H1 (cell line): ENCODE measurements around the gene TNFAIP1. TPM values are rescaled to one million over a fixed set of nuclear protein-coding genes. Genes with fewer than 3 reads are reported as not detected.

Experiments
- CTCF ChIA-PET: fragments of 300-600 bp; sonication (Branson Sonifier 250); formaldehyde crosslinking; loops from one replicate; lab custom pipeline; 2021; ENCODE audit not compliant: partially characterized antibody; lab: Charles Lee
- POLR2A ChIA-PET: fragments of 300-600 bp; sonication (Branson Sonifier 250); formaldehyde crosslinking; loops from one replicate; lab custom pipeline; 2021; ENCODE audit warnings: inconsistent platforms; ENCODE audit not compliant: partially characterized antibody; lab: Charles Lee
- DNase-seq, 2 experiments: peaks; one replicate each; pipeline versions ENCODE4 v3.0.0 to v3.0.0-alpha.2; 2010 to 2022; ENCODE audit warnings: low spot score in 2 of 2, low read depth in 1 of 2, mixed read lengths in 1 of 2
- FAIRE-seq: peaks from 2 replicates; lab custom pipeline; 2011; peaks lifted over from hg19 to GRCh38; lab: Jason Lieb, UNC
- H2AFZ ChIP-seq: 2 replicates; pipeline ENCODE4 v1.8.1; 2012; ENCODE audit warnings: low read length, inconsistent platforms
- H2AK5ac ChIP-seq: 2 replicates; pipeline ENCODE4 v1.6.1; 2013; ENCODE audit warnings: low read depth, low read length
- H2BK120ac ChIP-seq: replicated peaks from 2 replicates; pipeline ENCODE3; 2013; ENCODE audit warnings: low read depth, low read length, inconsistent platforms
- H2BK12ac ChIP-seq: 2 replicates; pipeline ENCODE4 v1.6.1; 2013; ENCODE audit warnings: low read depth, low read length
- H2BK15ac ChIP-seq: 2 replicates; pipeline ENCODE4 v1.6.1; 2013; ENCODE audit warnings: low read length
- H2BK20ac ChIP-seq: 2 replicates; pipeline ENCODE4 v1.6.1; 2013; ENCODE audit warnings: low read length
- H2BK5ac ChIP-seq: 2 replicates; pipeline ENCODE4 v1.6.1; 2013; ENCODE audit warnings: low read depth, low read length
- H3K14ac ChIP-seq: 2 replicates; pipeline ENCODE4 v1.6.1; 2013; ENCODE audit warnings: inconsistent platforms; ENCODE audit not compliant: insufficient read length
- H3K18ac ChIP-seq: 2 replicates; pipeline ENCODE4 v1.6.1; 2013; ENCODE audit warnings: low read length; ENCODE audit errors: extremely low read depth
- H3K23ac ChIP-seq: 2 replicates; pipeline ENCODE4 v1.6.1; 2013; ENCODE audit warnings: inconsistent platforms; ENCODE audit not compliant: insufficient read length
- H3K23me2 ChIP-seq: 2 replicates; pipeline ENCODE4 v1.6.1; 2013; ENCODE audit warnings: low read depth, low read length
- H3K27ac ChIP-seq: 2 replicates; pipeline ENCODE4 v1.6.1; 2011; ENCODE audit warnings: low read depth, low read length, inconsistent platforms
- H3K27me3 ChIP-seq, 4 experiments: replicated peaks in 1 of 4; 1 replicate in 1 of 4; 2 replicates in 3 of 4; pipeline versions ENCODE4 v1.6.1 to v1.8.1; 2011 to 2013; ENCODE audit warnings: low read length in 3 of 4, mild to moderate bottlenecking in 3 of 4, inconsistent platforms in 2 of 4, mixed read lengths in 2 of 4, moderate library complexity in 1 of 4; ENCODE audit not compliant: control insufficient read depth in 3 of 4, insufficient read depth in 3 of 4; ENCODE audit errors: extremely low read depth in 1 of 4
- H3K36me3 ChIP-seq, 4 experiments: 2 replicates each; pipeline versions ENCODE4 v1.6.1 to v1.8.1; 2011 to 2013; ENCODE audit warnings: mild to moderate bottlenecking in 4 of 4, low read length in 3 of 4, moderate library complexity in 2 of 4, control low read depth in 1 of 4, inconsistent platforms in 1 of 4; ENCODE audit not compliant: insufficient read depth in 4 of 4, control insufficient read depth in 2 of 4
- H3K4ac ChIP-seq: replicated peaks from 2 replicates; pipeline ENCODE3; 2013; ENCODE audit warnings: low read length, low read depth, mixed read lengths, inconsistent platforms; ENCODE audit not compliant: insufficient read length
- H3K4me1 ChIP-seq, 4 experiments: replicated peaks in 1 of 4; 1 replicate in 1 of 4; 2 replicates in 3 of 4; pipeline versions ENCODE4 v1.6.1 to v1.8.1; 2011 to 2013; ENCODE audit warnings: low read length in 3 of 4, inconsistent platforms in 2 of 4, mixed read lengths in 1 of 4; ENCODE audit not compliant: insufficient read depth in 4 of 4, control insufficient read depth in 3 of 4
- H3K4me2 ChIP-seq, 2 experiments: 2 replicates each; pipeline versions ENCODE4 v1.6.1 to v1.8.1; 2011 to 2013; ENCODE audit warnings: low read depth in 2 of 2, low read length in 2 of 2, control low read depth in 1 of 2, inconsistent platforms in 1 of 2, mild to moderate bottlenecking in 1 of 2; ENCODE audit not compliant: insufficient read depth in 1 of 2
- H3K4me3 ChIP-seq, 4 experiments: fragments of 200-600, 300-600 bp in 1 of 4; sonication (generic), shearing (Covaris generic), sonication (Bioruptor Twin) in 1 of 4; 2 replicates each; pipeline versions ENCODE4 v1.5.1 to v1.8.1; 2011 to 2016; ENCODE audit warnings: low read length in 4 of 4, low read depth in 3 of 4, control low read depth in 2 of 4, inconsistent platforms in 2 of 4, mild to moderate bottlenecking in 2 of 4, mixed read lengths in 1 of 4, moderate library complexity in 1 of 4; ENCODE audit not compliant: insufficient read depth in 2 of 4; ENCODE audit errors: extremely low read depth in 1 of 4
- H3K56ac ChIP-seq: replicated peaks from 2 replicates; pipeline ENCODE3; 2013; ENCODE audit warnings: low read depth, mild to moderate bottlenecking, mixed read lengths, low read length, inconsistent platforms; ENCODE audit not compliant: insufficient read length
- H3K79me1 ChIP-seq: 2 replicates; pipeline ENCODE4 v1.6.1; 2013; ENCODE audit warnings: low read depth, low read length, control low read depth
- H3K79me2 ChIP-seq, 2 experiments: 2 replicates each; pipeline versions ENCODE4 v1.6.1 to v1.8.1; 2012 to 2013; ENCODE audit warnings: low read length in 2 of 2, mild to moderate bottlenecking in 2 of 2, inconsistent platforms in 1 of 2; ENCODE audit not compliant: insufficient read depth in 2 of 2, control insufficient read depth in 1 of 2
- H3K9ac ChIP-seq, 4 experiments: replicated peaks in 1 of 4; 1 replicate in 1 of 4; 2 replicates in 3 of 4; pipeline versions ENCODE4 v1.6.1 to v1.8.1; 2011 to 2013; ENCODE audit warnings: low read depth in 3 of 4, low read length in 3 of 4, control low read depth in 2 of 4, mild to moderate bottlenecking in 2 of 4, moderate library complexity in 2 of 4, inconsistent platforms in 1 of 4; ENCODE audit errors: extremely low read depth in 1 of 4
- H3K9me3 ChIP-seq, 2 experiments: 2 replicates each; pipeline versions ENCODE4 v1.6.1 to v1.8.1; 2012 to 2013; ENCODE audit warnings: mild to moderate bottlenecking in 2 of 2, moderate library complexity in 2 of 2, control low read depth in 1 of 2, inconsistent platforms in 1 of 2, low read depth in 1 of 2, low read length in 1 of 2, mixed read lengths in 1 of 2; ENCODE audit not compliant: insufficient read depth in 2 of 2
- H4K20me1 ChIP-seq, 2 experiments: replicated peaks in 1 of 2; 2 replicates each; pipeline versions ENCODE3 to v1.8.1; 2011 to 2013; ENCODE audit warnings: inconsistent platforms in 2 of 2, low read length in 2 of 2, mild to moderate bottlenecking in 1 of 2; ENCODE audit not compliant: insufficient read depth in 2 of 2, control insufficient read depth in 1 of 2
- H4K5ac ChIP-seq: 2 replicates; pipeline ENCODE4 v1.6.1; 2013; ENCODE audit warnings: low read length, low read depth, mixed read lengths, inconsistent platforms; ENCODE audit not compliant: insufficient read length
- H4K8ac ChIP-seq: 2 replicates; pipeline ENCODE4 v1.8.0; 2013; ENCODE audit warnings: mild to moderate bottlenecking, moderate library complexity, low read length, inconsistent platforms; ENCODE audit not compliant: insufficient read depth; ENCODE audit errors: extremely low read depth
- H4K91ac ChIP-seq: replicated peaks from 2 replicates; pipeline ENCODE3; 2013; ENCODE audit warnings: low read length, mixed read lengths, inconsistent platforms; ENCODE audit not compliant: insufficient read length
- ATF2 ChIP-seq: IDR thresholded peaks from 2 replicates; pipeline ENCODE4 v1.6.1; 2012; ENCODE audit warnings: low read length, inconsistent platforms
- CHD2 ChIP-seq: IDR thresholded peaks from 2 replicates; pipeline ENCODE4 v1.6.1; 2012; ENCODE audit warnings: low read length, improper control_type of control experiment
- SAP30 ChIP-seq: fragments of 300-600 bp; sonication (generic); IDR thresholded peaks from 2 replicates; pipeline ENCODE4 v1.7.1; 2012; ENCODE audit warnings: low read length, moderate library complexity, mild to moderate bottlenecking, inconsistent platforms; ENCODE audit not compliant: insufficient read depth, insufficient replicate concordance
- SIRT6 ChIP-seq: IDR thresholded peaks from one replicate; pipeline ENCODE4 v1.7.1; 2012; ENCODE audit warnings: low read length, inconsistent platforms
- SUZ12 ChIP-seq: fragments of 200-600 bp; sonication (generic); IDR thresholded peaks from 2 replicates; pipeline ENCODE4 v1.6.1; 2012; ENCODE audit warnings: mild to moderate bottlenecking, inconsistent platforms, low read length, moderate library complexity, mixed read lengths
- USF2 ChIP-seq: IDR thresholded peaks from 2 replicates; pipeline ENCODE4 v1.6.1; 2011; ENCODE audit warnings: low read length, improper control_type of control experiment
- YY1 ChIP-seq: IDR thresholded peaks from 2 replicates; pipeline ENCODE4 v1.6.1; 2011; ENCODE audit warnings: low read depth, mild to moderate bottlenecking, low read length
- WGBS, 2 experiments: shearing (Covaris generic) in 1 of 2; methylation state at CpG; one replicate each; pipeline versions ENCODE4 v1.1.6 to v1.1.7; 2013 to 2015; ENCODE audit warnings: low lambda C conversion rate in 2 of 2, mixed read lengths in 2 of 2, inconsistent platforms in 1 of 2, low coverage in 1 of 2, missing lambda C conversion rate in 1 of 2; ENCODE audit not compliant: insufficient replicate concordance in 2 of 2, insufficient coverage in 1 of 2, insufficient read length in 1 of 2; ENCODE audit errors: extremely low coverage in 1 of 2, missing lambda C conversion rate in 1 of 2; 5-methylcytosine and 5-hydroxymethylcytosine counted together
- polyA plus RNA-seq, 7 experiments: library from polyadenylated mRNA; depleted of rRNA in 3 of 7; stranded (reverse) in 5 of 7; unstranded in 2 of 7; fragments of >200 nt in 5 of 7; fragments of 200-250 nt in 2 of 7; gene quantifications; 1 replicate in 5 of 7; 2 replicates in 1 of 7; 4 replicates in 1 of 7; pipeline versions ENCODE4 v1.2.1 to v1.2.3, GENCODE V29; 2011 to 2013; ENCODE audit warnings: missing spikeins in 2 of 7, mixed read lengths in 2 of 7
- total RNA-seq: library from RNA; stranded (reverse); fragmentation: NEBNext Ultra II Directional; extraction: Animal tissue kit (Norgen Biotek cat#: 25700); gene quantifications from 2 replicates; pipeline ENCODE4 v1.2.1, GENCODE V29; 2021

Gene TNFAIP1
- total and polyA plus RNA-seq, 2 of the 8 experiments (the other 6 are each of a cell fraction or from before 2014, with no cell fraction given) = 16.9 to 19.5 TPM

GRCh38 chr17:28395968-28396367, 60.4 kb downstream of the TNFAIP1 start:
- H4K91ac ChIP-seq = no peak overlapping the region
- no peaks in the 10 kb centered on the region for H3K9me3 ChIP-seq
- no peak overlapping the region for H4K8ac ChIP-seq
- H2BK20ac ChIP-seq = no peak overlapping the region
- CTCF ChIA-PET = interaction anchor here (0.8 to 2.8 kb wide), 5 partner anchors 9 to 99 kb away, joined by 3 to 11 read pairs (median 4); partner anchors contain the start of gene SLC46A1
- H2BK120ac ChIP-seq = no peak overlapping the region
- FAIRE-seq (no peak), DNase-seq (no peak)
- no peak overlapping the region for H3K18ac ChIP-seq
- H3K23me2 ChIP-seq = no peaks in the 10 kb centered on the region
- H3K4me2 ChIP-seq = no peak overlapping the region
- POLR2A ChIA-PET = interaction anchor here (1.2 to 12.8 kb wide), 3 partner anchors 8 to 11 kb away, joined by 3 to 135 read pairs (median 12); partner anchors contain the start of gene SLC46A1
- no peak overlapping the region for H3K14ac ChIP-seq
- no peak overlapping the region for H2BK5ac ChIP-seq
- H3K4me3 ChIP-seq = no peak overlapping the region
- no peaks in the 10 kb centered on the region for H3K36me3 ChIP-seq
- no peaks in the 10 kb centered on the region for H3K79me2 ChIP-seq
- no peak overlapping the region for H3K27ac ChIP-seq
- no peak overlapping the region for H4K5ac ChIP-seq
- no peaks in the 10 kb centered on the region for H4K20me1 ChIP-seq
- peak overlapping the region; percentile 58 for H3K4ac ChIP-seq
- H3K79me1 ChIP-seq = no peaks in the 10 kb centered on the region
- H3K4me1 ChIP-seq = no peaks in the 10 kb centered on the region; a peak in 1 of 7 replicates
- WGBS, 2 experiments = 86% methylated on average over 3 of the region's 6 CpGs; no CpG with 5 or more reads in 1 of the 2 experiments
- H2BK15ac ChIP-seq = peak overlapping the region; percentile 72; the same call in 1 of the 2 replicates
- H2AK5ac ChIP-seq = no peak overlapping the region
- H3K9ac ChIP-seq = no peak overlapping the region
- no peak overlapping the region for H2AFZ ChIP-seq
- H3K23ac ChIP-seq = no peak overlapping the region
- TF ChIP-seq USF2 (no peak), SIRT6 (no peak), ATF2 (no peak), SUZ12 (no peak), YY1 (no peak), SAP30 (no peak), CHD2 (no peak)
- H3K56ac ChIP-seq = no peak overlapping the region
- peaks cover 0 to 5% (median under 1%) of the 10 kb centered on the region in 4 experiments; a peak in 2 of 7 replicates for H3K27me3 ChIP-seq
- H2BK12ac ChIP-seq = 0 out of 2 replicates have a peak overlapping the region, but pooled peaks have one; percentile 9
